PFSK-1 (cell line): Measurements from ENCODE around the gene DTX1.

Experiments
- FOXP2 ChIP-seq: optimal IDR thresholded peaks from 2 replicates; pipeline ENCODE3; 2011; ENCODE audit warnings: borderline replicate concordance, control low read depth, inconsistent platforms; ENCODE audit not compliant: insufficient read depth; ENCODE audit errors: extremely low read length, extremely low read depth
- POLR2AphosphoS5 ChIP-seq: IDR thresholded peaks from 2 replicates; pipeline ENCODE4 v1.6.1; 2012; ENCODE audit warnings: low read depth, mild to moderate bottlenecking, control low read depth, low read length, moderate library complexity
- REST ChIP-seq, 2 experiments: IDR thresholded peaks; 2 replicates each; pipeline versions ENCODE4 v1.6.1 to v1.8.0; 2011 to 2012; ENCODE audit warnings: low read depth in 2 of 2, low read length in 2 of 2, control low read depth in 1 of 2, inconsistent platforms in 1 of 2, mild to moderate bottlenecking in 1 of 2, moderate library complexity in 1 of 2; ENCODE audit not compliant: insufficient read depth in 1 of 2
- SIN3A ChIP-seq: IDR thresholded peaks from 2 replicates; pipeline ENCODE4 v1.6.1; 2012; ENCODE audit warnings: mild to moderate bottlenecking, low read length, moderate library complexity, borderline replicate concordance; ENCODE audit not compliant: insufficient read depth
- TAF1 ChIP-seq: IDR thresholded peaks from 2 replicates; pipeline ENCODE4 v1.6.1; 2012; ENCODE audit warnings: low read length, control low read depth, borderline replicate concordance; ENCODE audit not compliant: insufficient read depth

The DTX1 gene

GRCh38 chr12:113067987-113068935 is 11.7 kb downstream of the DTX1 start:
- no peak for TF ChIP-seq REST (IDR thresholded peaks at IDR 0.05; ENCODE audit: insufficient read depth in 1 of 2, low read depth in 2 of 2, low read length in 2 of 2)
- no peak for TF ChIP-seq POLR2AphosphoS5
- no peak for TF ChIP-seq TAF1
- TF ChIP-seq SIN3A = no peak
- no peak for TF ChIP-seq FOXP2

- TF ChIP-seq FOXP2 = no peak
Measured at GRCh38 chr12:113069149-113069548, 12.6 kb downstream of the DTX1 start.

- TF ChIP-seq SIN3A (no peak), POLR2AphosphoS5 (no peak), FOXP2 (no peak), REST (IDR thresholded peaks at IDR 0.05; ENCODE audit: insufficient read depth in 1 of 2, low read depth in 2 of 2, low read length in 2 of 2) (no peak), TAF1 (no peak)
Measured at GRCh38 chr12:113069751-113070116, 13.2 kb downstream of the DTX1 start.

GRCh38 chr12:113070117-113070906 is 13.8 kb downstream of the DTX1 start:
- TF ChIP-seq FOXP2 = no peak
- TF ChIP-seq SIN3A = no peak
- TF ChIP-seq POLR2AphosphoS5 = no peak

- TF ChIP-seq TAF1 = no peak
- TF ChIP-seq FOXP2 = no peak
- TF ChIP-seq POLR2AphosphoS5 = no peak
- TF ChIP-seq REST (IDR thresholded peaks at IDR 0.05; ENCODE audit: insufficient read depth in 1 of 2, low read depth in 2 of 2, low read length in 2 of 2) = no peak
- TF ChIP-seq SIN3A = no peak
Measured at GRCh38 chr12:113071135-113072112, 14.9 kb downstream of the DTX1 start.
